WI38 (cell line): Measurements from ENCODE around the gene VPS45.
"Not testable (repeated sequence)": the region's sequence is repeated elsewhere in the genome, so short reads cannot be mapped to it uniquely, and the experiment has no call there.

Experiments used
- H3K4me3 ChIP-seq: 2 replicates; pipeline ENCODE4 v1.5.1; 2011; ENCODE audit warnings: low read depth, mild to moderate bottlenecking, control low read depth, low read length
- CTCF ChIP-seq: IDR thresholded peaks from 2 replicates; pipeline ENCODE4 v1.5.1; 2012; ENCODE audit warnings: low read depth, mild to moderate bottlenecking, control low read depth, low read length

The VPS45 gene

GRCh38 chr1:150028322-150028721, 39.3 kb upstream of the VPS45 start:
- H3K4me3 ChIP-seq = no peak overlapping the region
- TF ChIP-seq CTCF = no peak

- TF ChIP-seq CTCF = no peak
- no peak overlapping the region for H3K4me3 ChIP-seq
Observed at GRCh38 chr1:150034336-150034735, 33.2 kb upstream of the VPS45 start.

GRCh38 chr1:150049926-150050325, 17.6 kb upstream of the VPS45 start:
- no peak overlapping the region for H3K4me3 ChIP-seq
- no peak for TF ChIP-seq CTCF

- no peak overlapping the region for H3K4me3 ChIP-seq
- TF ChIP-seq CTCF = no peak
Observed at GRCh38 chr1:150051089-150051373, 16.5 kb upstream of the VPS45 start.

GRCh38 chr1:150051905-150052412, 15.6 kb upstream of the VPS45 start:
- not testable (repeated sequence) for H3K4me3 ChIP-seq

GRCh38 chr1:150053926-150054325, 13.7 kb upstream of the VPS45 start:
- H3K4me3 ChIP-seq = no peak overlapping the region
- TF ChIP-seq CTCF = no peak

GRCh38 chr1:150055507-150055906, 12.1 kb upstream of the VPS45 start:
- H3K4me3 ChIP-seq = not testable (repeated sequence)

GRCh38 chr1:150056407-150056806, 11.2 kb upstream of the VPS45 start:
- no peak for TF ChIP-seq CTCF
- no peak overlapping the region for H3K4me3 ChIP-seq

- no peak for TF ChIP-seq CTCF
- H3K4me3 ChIP-seq = no peak overlapping the region
Observed at GRCh38 chr1:150060260-150060659, 7.3 kb upstream of the VPS45 start.
